ENCODE results near the gene SEC14L6.
"Not testable (repeated sequence)": the region's sequence is repeated elsewhere in the genome, so short reads cannot be mapped to it uniquely, and the experiment has no call there.

Gene SEC14L6

GRCh38 chr22:30546616-30547015 is at the start of gene SEC14L6:
TSS of gene SEC14L6 (minus strand) at chr22:30546741. CDS start at chr22:30546682, 59 bp downstream.
- DNase-seq (ENCODE audit: low spot score): no peak

- DNase-seq (ENCODE audit: low spot score): no peak
Measured at GRCh38 chr22:30596199-30596598, 49.7 kb upstream of the SEC14L6 start.

- DNase-seq (ENCODE audit: low spot score): not testable (repeated sequence)
Measured at GRCh38 chr22:30592360-30592713, 45.8 kb upstream of the SEC14L6 start.

GRCh38 chr22:30591588-30592359 is 45.2 kb upstream of the SEC14L6 start, which contains the start of gene PES1:
TSS of gene PES1 (minus strand) at chr22:30591910. CDS start at chr22:30591833, 77 bp downstream.
- peak; percentile 96 for DNase-seq (ENCODE audit: low spot score)

- DNase-seq (ENCODE audit: low spot score): no peak
Measured at GRCh38 chr22:30591191-30591587, 44.6 kb upstream of the SEC14L6 start.

GRCh38 chr22:30586414-30586813 is 39.9 kb upstream of the SEC14L6 start:
- DNase-seq (ENCODE audit: low spot score): no peak

GRCh38 chr22:30584441-30584840 is 37.9 kb upstream of the SEC14L6 start:
- no peak for DNase-seq (ENCODE audit: low spot score)

- DNase-seq (ENCODE audit: low spot score): no peak
Measured at GRCh38 chr22:30582788-30583545, 36.4 kb upstream of the SEC14L6 start.

- DNase-seq (ENCODE audit: low spot score): no peak
Measured at GRCh38 chr22:30582051-30582450, 35.5 kb upstream of the SEC14L6 start.

- no peak for DNase-seq (ENCODE audit: low spot score)
Measured at GRCh38 chr22:30580896-30581295, 34.4 kb upstream of the SEC14L6 start.

GRCh38 chr22:30578481-30578880 is 31.9 kb upstream of the SEC14L6 start:
- no peak for DNase-seq (ENCODE audit: low spot score)

- DNase-seq (ENCODE audit: low spot score): no peak
Measured at GRCh38 chr22:30575859-30576258, 29.3 kb upstream of the SEC14L6 start.

GRCh38 chr22:30574997-30575671 is 28.6 kb upstream of the SEC14L6 start:
- peak; percentile 66 for DNase-seq (ENCODE audit: low spot score)

- DNase-seq (ENCODE audit: low spot score): peak; percentile 96
Measured at GRCh38 chr22:30574095-30574981, 27.8 kb upstream of the SEC14L6 start, which contains the start of gene GAL3ST1. TSS of gene GAL3ST1 (minus strand) at chr22:30574665. CDS start at chr22:30557392, 17,273 bp downstream.

GRCh38 chr22:30573594-30574094 is 27.1 kb upstream of the SEC14L6 start:
- DNase-seq (ENCODE audit: low spot score): no peak

GRCh38 chr22:30572840-30573593 is 26.5 kb upstream of the SEC14L6 start:
- no peak for DNase-seq (ENCODE audit: low spot score)

GRCh38 chr22:30572210-30572609 is 25.7 kb upstream of the SEC14L6 start:
- no peak for DNase-seq (ENCODE audit: low spot score)

- no peak for DNase-seq (ENCODE audit: low spot score)
Measured at GRCh38 chr22:30569674-30570202, 23.2 kb upstream of the SEC14L6 start.

GRCh38 chr22:30568137-30568805 is 21.7 kb upstream of the SEC14L6 start:
- DNase-seq (ENCODE audit: low spot score): no peak

GRCh38 chr22:30567277-30567676 is 20.7 kb upstream of the SEC14L6 start:
- not testable (repeated sequence) for DNase-seq (ENCODE audit: low spot score)
